ENCODE measurements around the gene NFIX.

The NFIX gene

DNA sequence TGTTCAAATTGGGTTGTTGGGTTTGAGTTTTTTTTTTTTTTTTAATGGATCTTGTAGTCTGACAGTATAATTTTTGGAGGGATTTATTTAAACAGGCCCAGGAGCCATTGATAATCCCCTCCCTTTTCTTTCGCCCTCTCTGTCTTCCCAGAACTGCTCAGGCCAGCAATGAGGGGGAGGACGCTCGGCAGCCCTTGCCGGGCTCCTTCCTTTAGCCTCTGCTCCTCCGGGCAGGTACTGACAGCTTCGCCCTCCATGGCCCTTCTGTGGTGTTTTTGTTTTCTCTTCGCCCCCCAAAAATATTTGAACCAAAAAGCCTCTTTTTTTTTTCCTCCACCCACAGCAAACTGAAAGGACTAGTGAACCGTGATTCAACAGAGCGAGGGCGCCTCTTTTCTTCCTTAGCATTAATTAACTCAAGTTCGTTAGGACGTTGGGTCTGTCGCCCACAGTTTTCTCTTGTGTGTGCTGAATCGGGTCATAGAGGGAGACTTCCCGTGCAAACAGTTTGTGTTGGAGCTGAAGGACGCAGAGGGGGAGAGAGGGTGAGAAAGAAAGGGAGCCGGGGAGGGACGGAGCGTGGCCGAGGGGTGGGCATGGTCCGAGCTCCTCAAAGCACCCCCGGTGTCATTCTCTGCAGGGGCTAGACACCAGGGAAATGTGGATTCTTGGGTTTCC, 21.5 kb downstream of the NFIX start:
- no peak overlapping the region for H3K4me3 ChIP-seq (replicated peaks; ENCODE audit: low read depth, low read length)
- no peaks in the 10 kb centered on the region for H3K36me3 ChIP-seq (ENCODE audit: control insufficient read depth, insufficient read depth, low read length)
- TF ChIP-seq, protein P1, sequence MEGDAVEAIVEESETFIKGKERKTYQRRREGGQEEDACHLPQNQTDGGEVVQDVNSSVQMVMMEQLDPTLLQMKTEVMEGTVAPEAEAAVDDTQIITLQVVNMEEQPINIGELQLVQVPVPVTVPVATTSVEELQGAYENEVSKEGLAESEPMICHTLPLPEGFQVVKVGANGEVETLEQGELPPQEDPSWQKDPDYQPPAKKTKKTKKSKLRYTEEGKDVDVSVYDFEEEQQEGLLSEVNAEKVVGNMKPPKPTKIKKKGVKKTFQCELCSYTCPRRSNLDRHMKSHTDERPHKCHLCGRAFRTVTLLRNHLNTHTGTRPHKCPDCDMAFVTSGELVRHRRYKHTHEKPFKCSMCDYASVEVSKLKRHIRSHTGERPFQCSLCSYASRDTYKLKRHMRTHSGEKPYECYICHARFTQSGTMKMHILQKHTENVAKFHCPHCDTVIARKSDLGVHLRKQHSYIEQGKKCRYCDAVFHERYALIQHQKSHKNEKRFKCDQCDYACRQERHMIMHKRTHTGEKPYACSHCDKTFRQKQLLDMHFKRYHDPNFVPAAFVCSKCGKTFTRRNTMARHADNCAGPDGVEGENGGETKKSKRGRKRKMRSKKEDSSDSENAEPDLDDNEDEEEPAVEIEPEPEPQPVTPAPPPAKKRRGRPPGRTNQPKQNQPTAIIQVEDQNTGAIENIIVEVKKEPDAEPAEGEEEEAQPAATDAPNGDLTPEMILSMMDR (IDR thresholded peaks at IDR 0.05; ENCODE audit: insufficient read depth, low read length, poor library complexity, severe bottlenecking): no peak
- no peak for DNase-seq (ENCODE audit: extremely low read depth, insufficient read length)
- H3K27me3 ChIP-seq (replicated peaks; ENCODE audit: control insufficient read depth, insufficient read depth, low read length): peaks cover 2% of the 10 kb centered on the region; the same call in 1 of the 2 replicates

DNA sequence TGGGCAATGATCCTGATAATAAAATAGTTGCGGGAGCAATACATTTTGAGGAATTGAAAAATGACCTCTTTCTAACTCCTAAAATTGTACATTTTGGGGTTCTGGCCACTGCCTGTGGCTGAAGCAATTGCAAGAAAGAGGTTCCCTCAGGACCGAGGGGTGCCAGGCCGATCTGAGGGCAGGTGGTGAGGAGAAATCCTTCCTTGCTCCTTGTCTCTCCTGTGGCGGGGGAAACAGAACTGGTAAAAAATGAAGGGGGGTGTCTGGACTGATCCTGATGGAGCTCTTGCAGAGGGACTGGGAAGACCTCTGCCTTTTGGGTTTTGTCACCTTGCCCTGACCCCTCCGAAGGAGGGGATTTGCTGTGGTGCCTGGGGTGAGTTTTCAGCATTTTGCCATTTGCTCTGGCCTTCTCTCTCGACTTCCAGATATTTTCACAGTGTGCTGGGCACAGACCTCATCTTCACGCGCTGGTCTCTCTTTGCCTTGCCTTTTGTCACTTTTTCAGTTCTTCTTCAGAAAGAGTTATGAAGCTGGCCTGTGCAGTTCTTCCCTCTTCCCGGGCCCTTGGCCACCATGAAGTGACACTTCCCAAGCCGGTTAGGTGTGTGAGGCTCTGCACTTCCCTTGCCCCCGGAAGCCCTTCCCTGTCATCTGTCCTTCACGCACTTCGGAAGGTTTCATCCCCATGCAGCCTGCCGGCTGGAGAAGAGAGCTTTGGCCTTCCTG, 22.2 kb downstream of the NFIX start:
- Histone ChIP-seq H3K36me3 (ENCODE audit: control insufficient read depth, insufficient read depth, low read length) (no peaks in the 10 kb centered on the region), H3K4me3 (replicated peaks; ENCODE audit: low read depth, low read length) (no peak overlapping the region), H3K27me3 (replicated peaks; ENCODE audit: control insufficient read depth, insufficient read depth, low read length) (peaks cover 2% of the 10 kb centered on the region; the same call in 1 of the 2 replicates)
- TF ChIP-seq, protein P1 (IDR thresholded peaks at IDR 0.05; ENCODE audit: insufficient read depth, low read length, poor library complexity, severe bottlenecking): no peak
- no peak for DNase-seq (ENCODE audit: extremely low read depth, insufficient read length)

DNA sequence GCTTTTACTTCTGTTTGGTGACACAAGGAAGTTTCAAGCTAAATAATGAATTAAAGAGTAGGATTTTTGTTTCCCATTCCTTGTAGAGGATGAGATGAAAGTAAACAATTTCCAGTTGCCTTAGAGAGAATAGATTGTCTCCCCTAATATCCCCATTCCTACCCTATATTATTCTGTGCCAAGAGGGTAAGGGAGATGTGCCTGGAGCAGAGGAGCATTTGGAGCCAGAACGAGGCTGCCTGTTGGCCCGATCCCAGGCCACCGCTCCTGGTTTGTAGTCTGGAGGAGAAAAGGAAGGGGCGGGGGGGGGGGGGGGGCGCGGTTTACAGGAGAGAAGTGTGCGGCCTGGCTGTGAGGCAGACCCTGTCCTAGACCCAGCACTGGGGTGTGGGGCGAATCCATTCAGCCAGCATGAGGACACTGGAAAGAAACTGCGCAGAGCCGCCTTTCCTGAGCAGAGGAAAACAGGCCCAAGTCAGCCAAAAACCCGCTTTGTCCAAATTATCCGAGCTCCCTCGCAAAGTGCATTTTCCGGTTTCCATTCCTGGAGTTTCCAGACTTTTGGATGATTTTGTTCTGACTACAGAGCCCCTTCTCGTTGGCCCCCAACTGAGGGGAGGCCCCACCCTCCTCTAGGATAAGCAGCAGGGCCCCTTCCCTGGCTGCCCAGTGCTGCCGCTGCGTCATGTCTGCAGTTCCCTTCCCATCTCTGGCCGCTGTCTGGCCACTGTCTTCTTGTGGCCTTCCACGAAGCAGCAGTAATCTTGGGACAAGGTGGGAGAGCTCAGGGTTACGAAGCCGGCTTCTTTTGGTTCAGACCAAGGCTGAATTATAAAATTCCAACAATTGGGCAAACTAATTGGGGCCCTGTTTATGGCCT, 23.0 kb downstream of the NFIX start:
- Histone ChIP-seq H3K36me3 (ENCODE audit: control insufficient read depth, insufficient read depth, low read length) (no peaks in the 10 kb centered on the region), H3K27me3 (replicated peaks; ENCODE audit: control insufficient read depth, insufficient read depth, low read length) (peaks cover 2% of the 10 kb centered on the region; the same call in 1 of the 2 replicates), H3K4me3 (replicated peaks; ENCODE audit: low read depth, low read length) (no peak overlapping the region)
- TF ChIP-seq, protein P1 (IDR thresholded peaks at IDR 0.05; ENCODE audit: insufficient read depth, low read length, poor library complexity, severe bottlenecking): no peak
- DNase-seq (ENCODE audit: extremely low read depth, insufficient read length): no peak

DNA sequence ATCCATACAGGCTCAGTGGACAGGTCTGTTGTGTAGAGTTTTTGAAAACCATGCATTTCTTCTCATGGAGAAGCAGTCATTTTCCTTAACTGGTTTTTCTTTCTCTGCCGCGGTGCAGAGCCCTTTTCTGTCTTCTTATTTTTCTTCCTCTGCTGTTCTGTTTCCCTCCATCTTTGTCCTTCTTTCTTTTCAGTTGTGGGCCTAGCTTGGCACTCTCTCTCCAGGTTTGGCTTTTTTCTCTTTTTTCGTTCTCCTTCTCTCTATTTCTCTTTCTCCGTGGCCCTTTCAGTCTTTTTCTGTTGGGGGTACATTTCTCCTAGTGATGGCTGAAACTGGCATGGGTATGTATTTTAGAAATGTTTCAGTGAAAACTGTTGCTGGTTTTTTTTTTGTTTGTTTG, 24.1 kb downstream of the NFIX start:
- Histone ChIP-seq H3K36me3 (ENCODE audit: control insufficient read depth, insufficient read depth, low read length) (no peaks in the 10 kb centered on the region), H3K27me3 (replicated peaks; ENCODE audit: control insufficient read depth, insufficient read depth, low read length) (peaks cover under 1% of the 10 kb centered on the region; the same call in 1 of the 2 replicates), H3K4me3 (replicated peaks; ENCODE audit: low read depth, low read length) (no peak overlapping the region)
- no peak for DNase-seq (ENCODE audit: extremely low read depth, insufficient read length)
- TF ChIP-seq, protein P1 (IDR thresholded peaks at IDR 0.05; ENCODE audit: insufficient read depth, low read length, poor library complexity, severe bottlenecking): no peak

DNA sequence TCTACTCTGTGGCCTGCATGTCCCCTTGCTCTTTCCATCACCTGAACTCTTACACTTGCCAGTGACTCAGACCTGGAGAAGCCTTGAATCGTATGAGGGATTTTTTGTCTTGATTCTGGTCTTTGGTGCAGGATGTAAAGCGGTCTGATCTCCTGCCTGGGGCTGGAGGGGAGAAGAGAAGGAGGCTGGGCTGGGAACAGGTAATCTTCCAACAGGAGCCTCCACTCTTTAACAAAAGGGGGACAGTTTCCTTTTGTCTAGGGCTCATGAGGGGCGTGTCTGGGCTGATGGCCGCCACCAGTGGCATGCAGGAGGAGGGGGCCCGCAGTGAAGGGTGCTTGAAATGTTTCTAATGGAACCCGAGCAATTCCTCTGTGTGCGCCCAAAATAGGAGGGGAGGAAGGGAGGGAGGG, 24.7 kb downstream of the NFIX start:
- DNase-seq (ENCODE audit: extremely low read depth, insufficient read length): no peak
- TF ChIP-seq, protein P1 (IDR thresholded peaks at IDR 0.05; ENCODE audit: insufficient read depth, low read length, poor library complexity, severe bottlenecking): no peak
- peaks cover 2% of the 10 kb centered on the region; the same call in 1 of the 2 replicates for H3K27me3 ChIP-seq (replicated peaks; ENCODE audit: control insufficient read depth, insufficient read depth, low read length)
- no peak overlapping the region for H3K4me3 ChIP-seq (replicated peaks; ENCODE audit: low read depth, low read length)
- H3K36me3 ChIP-seq (ENCODE audit: control insufficient read depth, insufficient read depth, low read length): no peaks in the 10 kb centered on the region

All from GM06990 (cell line).